Neural cell (in vitro differentiated cells): ENCODE measurements around the gene LGALS4.

Source experiments
- EZH2 ChIP-seq: fragments of 200-600, 300-800 bp; shearing (Covaris generic), sonication (generic); IDR thresholded peaks from 2 replicates; pipeline ENCODE4 v1.6.1; 2014; ENCODE audit warnings: antibody characterized with exemption, low read length, borderline replicate concordance, mild to moderate bottlenecking; ENCODE audit not compliant: insufficient read depth, poor library complexity, severe bottlenecking
- MXI1 ChIP-seq: fragments of 450-650 bp; conservative IDR thresholded peaks from 2 replicates; pipeline ENCODE4 v1.6.1; 2014; ENCODE audit warnings: antibody characterized with exemption, mild to moderate bottlenecking; ENCODE audit not compliant: poor library complexity, severe bottlenecking
- POLR2AphosphoS5 ChIP-seq: IDR thresholded peaks from 2 replicates; pipeline ENCODE4 v1.6.1; 2012
- RAD21 ChIP-seq: fragments of 450-650 bp; conservative IDR thresholded peaks from 2 replicates; pipeline ENCODE4 v1.6.1; 2014; ENCODE audit warnings: antibody characterized with exemption, mild to moderate bottlenecking, moderate library complexity
- TF ChIP-seq, protein P1 (sequence below): fragments of 450-650 bp; IDR thresholded peaks from 2 replicates; pipeline ENCODE4 v1.5.1; 2014; ENCODE audit warnings: antibody characterized with exemption, mild to moderate bottlenecking, moderate library complexity; ENCODE audit not compliant: poor library complexity, severe bottlenecking

DNA sequence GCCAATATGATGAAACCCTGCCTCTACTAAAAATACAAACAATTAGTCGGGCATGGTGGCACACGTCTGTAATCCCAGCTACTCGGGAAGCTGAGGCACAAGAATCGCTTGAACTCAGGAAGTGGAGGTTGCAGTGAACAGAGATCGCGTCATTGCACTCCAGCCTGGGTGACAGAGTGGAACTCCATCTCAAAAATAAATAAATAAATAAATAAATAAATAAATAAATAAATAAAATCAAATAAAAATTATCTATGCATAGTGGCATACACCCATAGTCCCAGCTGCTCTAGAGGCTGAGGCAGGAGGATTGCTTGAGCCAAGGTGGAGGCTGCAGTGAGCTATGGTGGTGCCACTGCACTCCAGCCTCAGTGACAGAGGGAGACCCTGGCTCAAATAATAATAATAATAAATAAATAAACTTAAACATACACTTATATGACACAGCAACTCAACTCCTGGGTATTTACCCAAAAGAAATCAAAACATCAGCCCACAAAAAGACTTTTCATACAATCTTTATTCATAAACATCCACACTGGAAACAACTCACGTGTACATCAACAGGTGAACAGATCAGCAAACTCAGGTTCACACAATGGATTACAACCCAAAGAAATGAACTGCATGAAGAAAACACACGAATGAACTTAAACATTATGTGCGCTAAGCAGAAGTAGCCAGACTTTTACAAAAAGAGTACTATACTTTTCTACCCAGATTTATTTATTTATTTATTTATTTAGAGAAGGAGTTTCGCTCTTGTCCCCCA lies 46.3 kb downstream of the LGALS4 start:
- TF ChIP-seq, protein P1, sequence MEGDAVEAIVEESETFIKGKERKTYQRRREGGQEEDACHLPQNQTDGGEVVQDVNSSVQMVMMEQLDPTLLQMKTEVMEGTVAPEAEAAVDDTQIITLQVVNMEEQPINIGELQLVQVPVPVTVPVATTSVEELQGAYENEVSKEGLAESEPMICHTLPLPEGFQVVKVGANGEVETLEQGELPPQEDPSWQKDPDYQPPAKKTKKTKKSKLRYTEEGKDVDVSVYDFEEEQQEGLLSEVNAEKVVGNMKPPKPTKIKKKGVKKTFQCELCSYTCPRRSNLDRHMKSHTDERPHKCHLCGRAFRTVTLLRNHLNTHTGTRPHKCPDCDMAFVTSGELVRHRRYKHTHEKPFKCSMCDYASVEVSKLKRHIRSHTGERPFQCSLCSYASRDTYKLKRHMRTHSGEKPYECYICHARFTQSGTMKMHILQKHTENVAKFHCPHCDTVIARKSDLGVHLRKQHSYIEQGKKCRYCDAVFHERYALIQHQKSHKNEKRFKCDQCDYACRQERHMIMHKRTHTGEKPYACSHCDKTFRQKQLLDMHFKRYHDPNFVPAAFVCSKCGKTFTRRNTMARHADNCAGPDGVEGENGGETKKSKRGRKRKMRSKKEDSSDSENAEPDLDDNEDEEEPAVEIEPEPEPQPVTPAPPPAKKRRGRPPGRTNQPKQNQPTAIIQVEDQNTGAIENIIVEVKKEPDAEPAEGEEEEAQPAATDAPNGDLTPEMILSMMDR: no peak
- TF ChIP-seq MXI1 (no peak), RAD21 (no peak), EZH2 (no peak), POLR2AphosphoS5 (no peak)
